SK-MEL-5 (cell line): ENCODE results near the gene ECT2L. TPM values are rescaled to one million over a fixed set of nuclear protein-coding genes. Genes with fewer than 3 reads are reported as not detected.
"Not testable (repeated sequence)": the region's sequence is repeated elsewhere in the genome, so short reads cannot be mapped to it uniquely, and the experiment has no call there.

Experiments used
- DNase-seq: peaks from one replicate; pipeline ENCODE4 v3.0.0-alpha.2; 2016; ENCODE audit warnings: low read depth, low spot score
- in situ Hi-C: cut with HindIII; loops from 2 replicates; pipeline ENCODE4 v1.10.0; 2016; ENCODE audit warnings: low sequenced_read_pairs, high pct_unique_total_duplicates, low pct_unique_long_range_greater_than_20kb
- total RNA-seq: library from RNA; depleted of rRNA; stranded (reverse); fragments of >200 nt; shearing (Covaris generic); gene quantifications from 2 replicates; pipeline ENCODE4 v1.2.3, GENCODE V29; 2014

The ECT2L gene
- total RNA-seq, 1 experiment from 2014 or later: 0.03 TPM

DNA sequence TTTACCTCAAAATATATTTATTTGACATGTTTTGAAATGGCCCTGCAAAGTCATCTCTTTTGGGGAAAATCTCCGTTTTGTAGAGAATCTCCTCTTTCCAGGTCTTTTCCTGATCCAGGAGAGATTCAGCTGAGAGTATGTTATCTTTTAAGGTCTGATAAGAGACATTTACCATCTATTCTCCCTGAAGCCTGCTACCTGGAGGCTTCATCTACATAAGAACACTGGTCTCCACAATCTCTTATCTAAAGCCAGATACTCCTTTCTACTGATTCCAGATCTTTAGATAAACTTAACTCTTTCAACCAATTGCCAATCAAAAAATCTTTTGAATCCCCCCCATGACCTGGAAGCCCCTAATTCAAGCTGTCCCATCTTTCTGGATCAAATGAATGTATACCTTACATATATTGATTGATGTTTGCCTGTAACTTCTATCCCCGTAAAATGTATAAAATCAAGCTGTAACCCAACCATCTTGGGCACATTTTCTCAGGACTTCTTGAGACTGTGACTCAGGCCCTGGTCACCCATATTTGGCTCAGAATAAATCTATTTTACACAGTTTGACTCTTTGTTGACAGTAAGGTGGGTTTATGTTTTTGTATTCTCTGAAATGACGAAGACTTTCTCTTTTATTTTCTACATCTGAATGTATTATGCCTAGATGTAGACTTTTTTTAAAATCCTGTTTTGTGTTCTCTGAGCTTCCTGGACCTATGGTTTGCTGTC, 95.5 kb downstream of the ECT2L start:
- in situ Hi-C loops: no loop called here
- no peak for DNase-seq

DNA sequence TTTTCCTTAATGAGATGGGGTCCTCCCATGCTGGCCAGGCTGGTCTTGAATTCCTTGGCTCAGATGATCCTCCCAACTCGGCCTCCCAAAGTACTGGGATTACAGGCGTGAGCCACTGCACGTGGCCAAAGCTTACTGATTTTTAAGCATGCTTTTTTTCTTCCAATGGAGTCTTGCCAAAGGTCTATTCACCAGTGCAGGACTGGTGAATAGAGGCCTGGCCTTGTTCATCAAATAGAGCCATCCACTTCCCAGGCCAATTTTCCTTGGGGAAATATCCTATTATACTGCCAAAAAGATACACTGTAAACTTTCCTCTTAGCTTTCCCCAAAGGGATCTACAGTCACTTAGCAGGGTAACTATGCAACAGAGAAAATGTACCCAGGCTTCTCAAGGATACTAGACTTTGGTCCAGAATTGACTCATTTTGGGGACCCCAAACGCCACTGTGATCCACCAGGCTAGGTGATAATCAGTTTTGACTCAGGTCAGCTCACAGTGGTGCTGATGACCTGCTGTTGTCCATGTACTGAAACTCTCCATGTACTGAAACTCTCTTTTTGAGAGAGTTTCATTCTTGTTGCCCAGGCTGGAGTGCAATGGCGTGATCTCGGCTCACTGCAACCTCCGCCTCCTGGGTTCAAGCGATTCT, 100.3 kb downstream of the ECT2L start:
- no peak for DNase-seq
- in situ Hi-C loops: no loop called here

DNA sequence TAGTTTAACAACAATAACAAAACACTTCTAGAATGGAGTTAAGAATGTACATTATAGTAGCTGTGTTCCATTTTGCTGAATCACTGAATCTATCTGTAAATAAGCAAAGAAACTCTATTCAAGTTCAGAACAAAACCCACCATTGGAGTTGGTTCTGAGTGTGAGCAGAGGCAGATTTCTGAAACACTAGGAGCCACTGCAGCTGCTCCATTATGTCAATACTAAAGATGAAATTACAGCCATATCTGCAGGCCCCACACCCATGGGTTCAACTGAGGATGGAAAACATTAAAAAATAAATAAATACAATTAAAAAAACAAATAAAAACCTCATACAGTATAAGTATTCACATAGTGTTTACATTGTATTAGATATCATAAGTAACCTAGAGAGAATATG, 101.1 kb downstream of the ECT2L start:
- in situ Hi-C loops: no loop called here

DNA sequence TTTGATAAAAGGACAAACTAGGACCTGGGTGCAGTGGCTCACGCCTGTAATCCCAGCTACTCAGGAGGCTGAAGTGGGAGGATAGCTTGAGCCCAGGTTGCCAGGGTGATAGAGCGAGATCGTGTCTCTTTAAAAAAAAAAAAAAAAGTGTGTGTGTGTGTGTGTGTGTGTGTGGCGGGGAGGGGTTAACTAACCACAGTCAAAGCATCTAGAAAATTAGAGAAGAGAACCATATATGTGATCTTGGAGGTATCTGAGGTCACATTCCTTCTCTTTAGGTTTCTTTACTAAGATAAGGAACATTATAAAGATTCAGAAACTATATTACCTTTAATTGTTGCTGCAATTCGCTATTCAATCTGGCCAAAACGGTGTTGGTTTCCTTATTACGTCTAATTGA, 111.3 kb downstream of the ECT2L start:
- no peak for DNase-seq
- in situ Hi-C loops: no loop called here

More for the DNA sequence above, 101.1 kb downstream of the ECT2L start:
- DNase-seq: no peak

DNA sequence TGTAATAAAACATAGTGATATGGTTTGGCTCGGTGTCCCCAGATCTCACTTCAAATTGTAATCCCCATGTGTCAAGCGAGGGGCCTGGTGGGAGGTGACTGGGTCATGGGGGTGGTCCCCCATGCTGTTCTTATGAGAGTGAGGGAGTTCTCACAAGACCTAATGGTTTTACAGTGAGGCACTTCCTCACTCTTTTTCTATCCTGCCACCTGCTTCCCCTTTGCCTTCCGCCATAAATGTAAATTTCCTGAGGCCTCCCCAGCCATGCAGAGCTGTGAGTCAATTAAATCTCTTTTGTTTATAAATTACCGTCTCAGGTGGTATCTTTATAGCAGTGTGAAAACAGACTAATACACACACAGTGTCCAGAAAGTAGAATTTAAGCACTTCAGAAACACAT, 113.6 kb downstream of the ECT2L start:
- DNase-seq: no peak
- in situ Hi-C loops: no loop called here

DNA sequence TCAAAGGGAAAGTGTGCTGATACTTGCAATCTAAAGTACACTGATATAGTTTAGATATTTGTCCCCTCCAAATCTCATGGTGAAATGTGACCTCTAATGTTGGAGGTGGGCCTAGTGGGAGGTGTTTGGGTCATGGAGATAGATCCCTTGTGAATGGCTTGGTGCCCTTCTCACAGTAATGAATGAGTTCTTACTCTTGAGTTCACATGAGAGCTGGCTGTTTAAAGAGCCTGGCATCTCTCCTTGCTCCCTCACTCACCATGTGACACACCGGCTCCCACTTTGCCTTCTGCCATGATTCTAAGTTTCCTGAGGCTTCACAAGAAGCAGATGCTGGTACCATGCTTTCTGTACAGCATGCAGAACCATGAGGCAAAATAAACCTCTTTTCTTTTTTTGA, 114.1 kb downstream of the ECT2L start:
- in situ Hi-C loops: no loop called here
- no peak for DNase-seq

DNA sequence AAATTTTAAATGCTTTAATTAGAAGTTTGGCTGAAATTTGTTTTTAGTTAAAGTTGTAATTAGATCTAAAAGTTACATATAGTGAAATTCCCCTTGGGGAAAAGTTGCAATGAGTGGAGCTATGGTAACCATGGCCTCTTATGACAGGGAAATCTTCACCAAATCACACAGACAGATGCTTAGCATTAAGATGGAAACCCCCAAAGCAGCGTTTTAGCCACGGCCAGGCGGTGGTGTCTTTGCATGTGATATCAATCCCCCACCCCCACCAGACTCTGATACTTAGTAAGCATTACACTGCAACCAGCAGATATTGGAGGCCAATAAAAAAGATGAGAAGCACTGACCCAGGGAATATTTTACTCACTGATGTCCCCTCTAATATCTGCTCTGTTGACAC, 116.4 kb downstream of the ECT2L start:
- in situ Hi-C loops: no loop called here
- DNase-seq: no peak

DNA sequence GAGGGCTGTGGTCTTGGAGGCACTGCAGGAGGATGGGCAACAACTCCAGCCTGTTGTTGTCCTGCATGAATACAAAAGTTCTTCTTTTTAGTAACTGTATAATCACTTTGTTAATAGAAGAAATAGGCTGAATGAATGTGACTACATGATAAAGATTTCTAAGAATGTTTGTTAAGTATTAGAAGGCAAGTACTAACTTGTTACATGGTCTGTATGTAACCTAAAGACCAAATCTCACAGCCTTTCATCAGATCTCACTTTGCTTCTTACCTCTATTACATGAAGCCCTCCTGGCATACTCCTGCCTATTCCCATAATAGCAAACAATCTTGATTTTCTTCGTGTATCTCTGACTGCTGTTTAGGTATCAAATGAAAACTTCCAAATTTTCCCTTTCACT, 118.8 kb downstream of the ECT2L start:
- in situ Hi-C loops: no loop called here
- no peak for DNase-seq

DNA sequence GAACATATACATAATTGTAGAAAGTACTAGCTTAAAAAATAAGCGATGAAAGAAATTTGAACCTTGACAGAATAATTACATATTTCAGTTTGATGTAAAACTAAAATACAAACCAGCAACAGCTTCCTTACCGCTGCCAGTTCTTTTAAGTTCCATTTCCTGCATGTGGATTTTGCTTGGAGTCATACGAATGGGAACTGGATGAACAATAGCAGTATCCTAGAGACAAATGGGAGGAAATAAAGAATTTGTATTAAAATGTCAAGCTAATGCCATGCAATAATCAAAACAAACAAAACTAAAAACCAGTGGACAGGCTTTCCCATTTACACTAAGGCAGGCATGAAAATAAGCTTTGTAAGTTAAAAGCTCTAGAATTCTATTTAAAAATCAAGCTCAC, 125.0 kb downstream of the ECT2L start:
- in situ Hi-C loops: no loop called here
- DNase-seq: no peak

DNA sequence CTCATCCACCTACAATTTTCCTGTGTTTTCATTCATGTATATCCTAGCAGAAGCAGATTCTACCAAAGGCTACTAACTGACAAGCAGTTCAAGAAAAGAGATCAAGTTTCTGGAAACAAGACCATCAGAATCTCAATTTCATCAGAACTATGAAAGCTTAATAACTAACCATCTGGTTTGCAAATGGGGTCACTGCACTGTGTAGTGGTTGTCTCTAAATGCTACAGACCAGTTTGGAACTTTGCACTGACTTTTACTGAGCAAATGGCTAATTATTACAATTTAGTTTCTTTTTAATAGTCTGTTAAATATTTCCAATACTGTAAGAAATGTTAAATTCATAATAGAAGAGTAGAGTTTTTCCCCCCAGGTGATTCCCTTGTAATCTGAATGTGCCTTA, 127.7 kb downstream of the ECT2L start:
- in situ Hi-C loops: no loop called here
- no peak for DNase-seq

DNA sequence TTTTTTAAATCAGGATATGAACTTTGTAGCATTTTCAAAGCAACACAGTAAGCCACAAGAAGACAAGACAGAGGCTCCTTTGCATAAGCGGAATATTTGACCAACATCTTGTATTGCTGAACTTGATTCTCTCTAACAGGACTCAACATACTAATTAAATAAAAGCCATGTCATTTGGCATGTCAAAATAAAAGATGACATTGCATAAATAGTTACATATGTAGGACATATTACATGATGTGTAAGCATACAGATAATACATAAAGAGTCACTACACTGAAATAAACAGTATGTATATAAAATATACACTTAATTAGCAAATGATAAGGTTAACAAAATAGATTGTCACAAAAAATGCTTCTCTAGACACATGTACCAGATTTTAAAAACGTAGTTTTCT, 129.9 kb downstream of the ECT2L start:
- DNase-seq: no peak
- in situ Hi-C loops: no loop called here

DNA sequence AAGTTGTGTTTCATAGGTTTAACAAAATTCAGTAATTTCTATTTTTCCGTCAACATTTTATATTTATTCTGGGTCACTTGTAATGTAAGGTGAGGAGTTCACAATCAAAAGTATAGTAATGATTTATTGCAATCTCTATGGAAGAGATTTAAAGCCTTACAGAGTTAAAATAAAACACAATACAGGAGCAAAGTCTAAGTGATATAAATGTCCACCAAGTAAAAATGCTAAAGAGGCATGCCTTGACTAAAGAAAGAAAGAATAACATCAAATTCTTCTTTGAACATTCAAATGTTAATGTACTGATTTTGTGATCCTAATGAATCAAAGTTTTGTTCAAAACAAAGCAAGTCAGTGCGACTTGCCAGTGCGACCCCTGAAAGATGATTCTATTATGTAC, 130.7 kb downstream of the ECT2L start:
- in situ Hi-C loops: no loop called here
- no peak for DNase-seq

DNA sequence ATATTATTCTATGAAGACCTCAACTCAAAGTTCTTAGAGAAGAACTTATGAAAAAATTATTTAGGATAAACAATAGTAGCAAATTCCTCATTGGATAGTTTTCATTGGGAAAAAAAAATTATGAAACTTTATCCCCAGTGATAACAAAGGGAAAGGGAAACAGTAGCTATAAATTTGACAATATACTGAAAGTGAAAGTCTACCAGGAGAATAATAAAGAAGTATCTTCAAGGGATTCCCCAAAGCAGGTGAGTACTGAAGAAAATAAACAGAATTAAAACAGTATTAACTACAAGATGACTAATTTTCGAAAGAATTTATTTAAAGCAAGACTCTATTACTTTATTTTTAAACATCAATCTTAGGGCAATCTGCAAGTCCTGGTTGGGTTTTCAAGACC, 135.8 kb downstream of the ECT2L start:
- no peak for DNase-seq
- in situ Hi-C loops: no loop called here

DNA sequence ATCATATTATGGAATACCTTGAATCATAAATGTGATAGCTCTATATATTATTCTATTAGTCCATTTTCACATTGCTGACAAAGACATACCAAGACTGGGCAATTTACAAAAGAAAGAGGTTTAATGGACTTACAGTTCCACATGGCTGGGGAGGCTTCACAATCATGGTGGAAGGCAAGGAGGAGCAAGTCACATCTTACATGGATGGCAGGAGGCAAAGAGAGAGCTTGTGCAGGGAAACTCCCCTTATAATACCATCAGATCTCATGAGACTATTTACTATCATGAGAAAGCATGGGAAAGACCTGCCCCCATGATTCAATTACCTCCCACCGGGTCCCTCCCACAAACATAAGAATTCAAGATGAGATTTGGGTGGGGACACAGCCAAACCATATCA, 141.0 kb downstream of the ECT2L start:
- DNase-seq, in situ Hi-C loops: not testable (repeated sequence)

DNA sequence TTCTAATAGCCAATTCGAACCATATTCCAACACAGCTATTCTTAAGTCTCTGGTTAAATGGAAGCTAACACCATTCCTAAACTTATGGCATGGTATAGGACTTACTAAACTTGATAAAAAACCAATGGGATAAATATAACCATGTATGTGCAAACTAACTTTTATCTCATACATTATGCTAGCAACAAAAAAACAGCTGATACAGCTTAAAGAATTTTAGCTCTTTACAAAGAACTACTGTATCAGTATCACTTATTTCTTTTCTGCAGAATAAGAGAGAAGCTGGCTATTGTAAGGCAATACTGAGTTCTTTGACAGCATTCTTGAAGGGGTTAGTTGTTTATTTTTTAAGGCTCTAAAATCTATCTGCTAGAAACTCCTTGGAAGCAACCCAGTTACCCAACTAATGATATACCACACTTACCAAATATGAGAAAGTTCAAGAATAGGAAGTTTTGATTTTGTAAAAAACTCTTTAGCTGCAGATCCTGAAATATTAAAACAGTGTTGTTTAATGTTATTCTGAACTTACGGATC, 147.3 kb downstream of the ECT2L start:
- in situ Hi-C loops: no loop called here

DNA sequence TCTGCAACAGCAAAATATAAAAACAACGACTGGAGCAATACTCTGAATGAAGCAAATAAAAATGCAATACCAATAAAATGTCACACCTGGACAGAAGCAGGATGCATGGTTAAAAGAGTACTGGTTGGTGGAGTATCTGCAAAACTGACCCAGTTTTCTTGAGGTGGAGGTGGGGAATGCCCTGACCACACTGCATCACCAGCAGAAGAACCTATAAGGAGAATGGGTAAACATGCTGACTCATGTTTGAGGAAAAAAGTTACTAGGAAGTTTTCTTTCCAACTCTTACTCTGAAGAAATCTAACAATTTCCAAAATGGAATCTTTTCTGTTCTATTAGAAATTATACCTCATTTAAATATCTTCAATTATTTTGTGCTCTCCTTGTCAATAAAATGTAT, 148.5 kb downstream of the ECT2L start:
- in situ Hi-C loops: no loop called here
- DNase-seq: no peak

More for the DNA sequence above, 147.3 kb downstream of the ECT2L start:
- no peak for DNase-seq

DNA sequence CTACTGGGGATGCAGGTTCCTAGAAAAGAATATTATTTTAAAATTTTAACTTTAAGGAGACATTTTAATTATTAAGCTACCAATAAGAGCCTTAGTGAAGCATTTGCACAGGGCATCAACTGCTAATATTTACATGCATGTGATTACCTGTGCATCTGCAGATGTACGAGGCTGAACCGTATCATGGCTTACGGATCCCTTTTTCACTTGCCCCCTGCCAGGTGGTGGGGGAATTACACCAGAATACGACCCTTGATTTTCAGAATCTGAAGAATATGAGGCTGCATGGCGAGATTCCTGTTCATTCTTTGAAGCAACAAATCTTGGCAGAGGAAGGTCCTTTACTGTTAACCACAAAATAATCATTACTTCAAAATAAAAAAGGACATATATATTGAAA, 149.5 kb downstream of the ECT2L start:
- DNase-seq: no peak
- in situ Hi-C loops: no loop called here

DNA sequence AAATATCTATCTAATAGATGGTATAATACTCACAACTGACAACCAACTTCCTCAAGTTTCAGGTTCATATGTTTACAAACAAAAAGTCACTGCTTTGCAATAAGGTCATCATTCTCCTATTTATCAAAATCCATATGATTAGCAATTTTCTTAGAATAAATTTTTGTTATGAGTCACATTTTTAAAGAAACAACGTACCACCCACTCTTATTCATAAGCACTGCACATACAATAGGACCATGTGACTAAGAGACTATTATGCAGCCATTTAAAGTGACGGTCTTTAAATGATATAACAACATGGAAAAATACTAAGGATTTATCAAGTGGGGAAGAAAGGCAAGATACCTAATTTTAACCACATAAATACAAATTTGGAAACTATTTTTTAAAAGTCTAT, 152.1 kb downstream of the ECT2L start:
- no peak for DNase-seq
- in situ Hi-C loops: no loop called here

DNA sequence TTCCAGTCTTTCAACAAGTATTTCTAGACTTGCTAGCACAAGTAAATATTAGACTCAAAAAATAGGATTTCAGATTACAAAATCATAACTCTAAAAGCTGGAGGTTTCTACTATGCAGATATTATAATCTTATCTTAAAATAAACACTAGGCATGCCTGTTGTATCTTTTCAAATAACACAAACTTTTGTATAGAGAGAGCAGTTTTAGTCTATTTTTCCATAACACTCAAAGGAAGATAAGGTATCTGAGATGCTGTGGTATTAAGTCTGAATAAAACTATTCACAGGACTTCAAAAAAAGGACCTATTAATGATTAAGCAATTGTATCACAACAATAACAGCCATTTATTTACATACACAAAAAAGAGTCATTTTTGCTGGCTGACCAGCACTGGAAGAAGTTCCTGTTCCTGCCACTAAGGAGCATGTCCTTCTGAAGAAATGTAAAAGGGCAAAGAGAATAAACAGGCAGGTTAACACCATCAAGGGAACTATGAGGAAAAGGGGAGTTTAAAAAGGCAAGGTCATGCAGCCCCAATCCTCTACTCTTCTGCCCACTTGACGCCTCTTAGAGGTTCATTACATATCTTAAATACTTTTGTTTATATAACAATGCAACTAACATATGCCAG, 152.8 kb downstream of the ECT2L start:
- peak; percentile 32 for DNase-seq
- in situ Hi-C loops: no loop called here
